Adipose tissue (tissue), 3 donors: Measurements from ENCODE around the gene KATNB1. TPM values are rescaled to one million over a fixed set of nuclear protein-coding genes. Genes with fewer than 3 reads are reported as not detected.
"Not testable (repeated sequence)": the region's sequence is repeated elsewhere in the genome, so short reads cannot be mapped to it uniquely, and the experiment has no call there.

Experiments
- H3K27ac ChIP-seq: one replicate; pipeline ENCODE4 v1.5.1; 2013; ENCODE audit warnings: low read depth, low read length
- WGBS, 3 donors: extraction: QIAGEN DNeasy Blood & Tissue Kit; methylation state at CpG; one replicate each; pipeline ENCODE4 v1.1.7; 2013; 5-methylcytosine and 5-hydroxymethylcytosine counted together
- polyA plus RNA-seq, 3 donors: library from polyadenylated mRNA; stranded (reverse); fragments of 200-250 nt; gene quantifications; one replicate each; pipeline ENCODE4 v1.2.3, GENCODE V29; 2013
- donor health status: healthy with polysubstance abuse.
- donor health status: Bipolar disorder and iron deficiency.
- donor health status: healthy.

Gene KATNB1
- polyA plus RNA-seq, 3 donors = 11.4 to 16.5 (median 15.0) TPM

DNA sequence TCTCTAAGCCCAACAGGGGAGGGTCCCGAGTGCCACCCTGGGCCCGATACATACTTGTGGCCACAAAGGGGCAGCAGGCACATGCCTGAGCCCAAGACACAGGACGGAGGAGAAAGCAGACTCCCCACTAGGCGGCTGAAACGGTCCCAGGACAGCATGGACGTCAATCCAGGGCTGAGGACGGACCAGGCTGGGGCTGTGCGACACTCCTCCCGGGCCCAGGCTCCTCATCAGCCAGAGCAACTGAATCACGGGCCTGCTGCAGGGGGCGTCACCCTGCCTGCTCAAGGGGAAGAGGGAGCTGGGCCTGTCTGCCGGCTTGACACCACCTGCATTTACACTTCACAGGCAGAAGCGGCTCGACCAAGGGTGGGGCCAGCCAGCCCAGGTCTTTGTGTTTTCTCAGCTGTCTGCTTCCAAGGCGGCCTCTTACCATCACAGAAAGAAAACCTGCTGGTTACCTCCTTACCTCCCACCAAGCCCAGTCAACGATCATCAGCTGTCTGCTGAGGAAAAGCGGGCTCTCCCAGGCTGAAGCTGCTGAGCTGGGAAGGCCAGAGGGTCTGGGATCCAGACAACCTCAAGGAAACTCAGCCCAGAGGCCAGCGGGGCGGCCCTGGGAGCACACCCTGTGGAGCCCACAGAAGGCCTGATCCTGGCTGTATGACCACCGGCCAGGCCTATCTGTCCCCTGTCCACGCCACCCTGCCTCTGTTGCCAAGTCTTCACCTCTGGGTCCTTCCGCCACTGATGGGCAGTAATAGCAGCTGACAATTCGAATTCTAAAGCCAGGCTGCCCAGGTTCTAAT lies 40.3 kb downstream of the KATNB1 start:
- 78 to 80% (median 79%) methylated on average over 23 of the region's 23 CpGs for WGBS, 3 donors
- H3K27ac ChIP-seq = no peak overlapping the region

DNA sequence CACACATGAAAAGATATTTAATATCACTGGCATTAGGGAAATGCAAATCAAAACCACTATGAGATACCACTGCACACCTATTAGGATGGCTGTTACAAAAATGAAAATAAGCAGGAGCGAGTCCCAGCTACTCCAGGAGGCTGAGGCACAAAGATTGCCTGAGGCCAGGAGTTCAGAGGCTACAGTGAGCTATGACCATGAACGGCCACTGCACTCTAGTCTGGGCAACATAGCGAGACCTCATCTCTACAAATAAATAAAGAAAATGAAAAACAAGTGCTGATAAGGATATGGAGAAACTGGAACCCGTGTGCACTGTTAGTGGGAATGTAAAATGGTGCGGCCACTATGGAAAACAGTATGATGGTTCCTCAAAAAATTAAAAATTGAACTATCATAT lies 43.1 kb downstream of the KATNB1 start:
- 91 to 92% (median 92%) methylated on average over 5 of the region's 5 CpGs for WGBS, 3 donors
- no peak overlapping the region for H3K27ac ChIP-seq

DNA sequence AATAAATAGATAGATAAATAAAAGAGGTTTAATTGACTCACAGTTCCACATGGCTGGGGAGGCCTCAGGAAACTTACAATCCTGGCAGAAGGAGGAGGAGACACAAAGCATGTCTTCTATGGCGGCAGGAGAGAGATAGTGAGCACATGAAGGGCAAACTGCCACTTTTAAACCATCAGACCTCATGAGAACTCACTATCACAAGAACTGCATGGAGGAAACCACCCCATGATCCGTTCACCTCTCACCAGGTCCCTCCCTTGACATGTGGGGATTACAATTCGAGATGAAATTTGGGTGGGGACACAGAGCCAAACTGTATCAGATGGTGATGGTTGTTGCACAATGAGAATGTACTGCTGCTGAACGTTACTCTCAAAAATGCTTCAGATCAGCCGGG lies 44.3 kb downstream of the KATNB1 start:
- not testable (repeated sequence) for H3K27ac ChIP-seq
- 83 to 93% (median 88%) methylated on average over 5 of the region's 5 CpGs for WGBS, 3 donors

DNA sequence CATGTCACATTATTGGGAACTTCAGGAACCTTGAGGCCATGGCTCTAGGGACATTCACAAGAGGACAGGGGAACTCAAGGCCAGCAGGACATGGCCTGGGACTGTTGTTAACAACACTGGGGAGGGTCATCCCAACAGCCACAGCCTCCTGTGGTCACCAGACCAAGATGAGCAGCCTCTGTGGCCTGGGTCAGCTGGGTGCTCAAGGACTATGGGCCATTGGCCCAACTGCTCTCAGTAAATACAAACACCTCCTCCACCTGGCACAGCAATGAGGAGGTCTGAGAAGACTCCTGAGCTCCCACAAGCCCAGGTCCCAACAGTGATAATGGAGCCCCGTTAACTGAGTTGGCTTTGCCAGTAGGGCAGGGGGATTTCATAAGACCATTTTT lies 45.8 kb downstream of the KATNB1 start:
- WGBS, 3 donors = 44 to 93% (median 84%) methylated on average over 1 of the region's 1 CpG

DNA sequence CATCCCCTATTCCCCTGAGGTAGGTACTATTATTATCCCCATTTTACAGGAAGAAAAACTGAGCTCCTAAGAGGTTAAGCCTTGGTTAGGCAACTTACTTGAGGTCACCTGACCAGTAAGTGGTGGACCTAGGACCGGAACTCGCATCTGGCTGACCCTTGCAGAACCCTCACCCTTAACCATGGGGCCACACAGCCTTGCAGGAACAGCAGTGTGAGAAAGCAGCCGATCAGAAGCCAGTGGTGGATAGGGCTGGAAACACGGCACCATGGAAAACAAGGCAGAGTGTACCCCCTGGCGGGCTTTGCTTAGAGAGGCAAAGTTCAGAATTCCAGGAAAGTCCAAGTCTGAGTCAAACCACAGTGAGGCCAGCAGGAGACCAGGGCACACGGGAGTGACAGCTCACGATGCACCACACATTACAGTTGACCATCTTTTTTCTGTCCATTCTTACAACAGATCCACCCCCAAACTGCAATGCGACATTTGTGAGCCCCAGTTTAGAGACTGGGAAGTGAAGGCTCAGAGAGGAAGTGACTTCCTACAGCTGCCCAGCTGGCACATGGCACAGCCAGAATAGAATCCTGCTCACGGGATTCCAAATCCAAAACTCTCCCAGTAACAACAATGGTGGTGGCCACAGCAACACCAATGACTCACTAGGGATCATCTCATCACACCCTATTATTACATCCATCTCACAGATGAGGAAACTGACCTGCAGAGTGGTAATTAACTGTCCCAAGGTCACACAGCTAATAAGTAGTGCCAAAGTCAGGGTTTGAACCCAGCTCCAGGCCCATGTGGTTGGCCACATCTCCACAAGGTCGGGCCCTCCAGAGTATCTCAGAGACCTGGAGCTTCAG lies 46.4 kb downstream of the KATNB1 start:
- no peak overlapping the region for H3K27ac ChIP-seq
- WGBS, 3 donors = 87 to 90% (median 89%) methylated on average over 10 of the region's 10 CpGs

More for the DNA sequence above, 45.8 kb downstream of the KATNB1 start:
- H3K27ac ChIP-seq = no peak overlapping the region

DNA sequence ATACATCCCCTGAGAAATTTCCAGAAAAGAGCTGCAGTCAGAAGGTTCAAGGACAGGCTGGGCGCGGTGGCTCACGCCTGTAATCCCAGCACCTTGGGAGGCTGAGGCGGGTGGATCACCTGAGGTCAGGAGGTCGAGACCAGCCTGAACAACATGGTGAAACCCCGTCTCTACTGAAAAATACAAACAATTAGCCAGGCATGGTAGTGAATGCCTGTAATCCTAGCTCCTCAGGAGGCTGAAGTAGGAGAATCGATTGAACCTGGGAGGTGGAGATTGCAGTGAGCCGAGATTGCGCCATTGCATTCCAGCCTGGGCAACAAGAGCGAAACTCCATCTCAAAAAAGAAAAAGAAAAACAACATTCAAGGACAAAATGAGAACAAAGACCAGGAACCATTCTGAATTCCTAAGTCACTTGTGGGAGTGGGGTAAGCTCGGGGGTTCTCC lies 47.1 kb downstream of the KATNB1 start:
- not testable (repeated sequence) for H3K27ac ChIP-seq
- WGBS, 3 donors = 56 to 91% (median 89%) methylated on average over 11 of the region's 11 CpGs

DNA sequence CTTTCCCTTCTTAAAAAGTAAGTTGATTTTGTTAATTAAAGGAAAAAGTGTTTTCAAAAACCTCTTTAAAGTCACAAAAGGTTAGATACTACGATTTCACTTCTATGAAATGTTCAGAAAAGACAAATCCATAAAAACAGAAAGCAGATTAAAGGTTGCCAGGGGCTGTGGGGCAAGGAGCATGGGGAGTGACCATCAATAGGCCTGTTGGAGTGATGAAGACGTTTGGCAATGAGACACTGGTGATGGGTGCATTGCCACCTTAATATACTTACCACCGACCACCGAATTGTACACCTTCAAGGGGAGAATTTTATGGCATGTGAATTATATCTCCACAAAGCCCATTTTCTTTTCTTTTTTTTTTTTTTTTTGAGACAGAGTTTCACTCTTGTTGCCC lies 47.5 kb downstream of the KATNB1 start:
- no peak overlapping the region for H3K27ac ChIP-seq
- 79 to 87% (median 80%) methylated on average over 4 of the region's 4 CpGs for WGBS, 3 donors

DNA sequence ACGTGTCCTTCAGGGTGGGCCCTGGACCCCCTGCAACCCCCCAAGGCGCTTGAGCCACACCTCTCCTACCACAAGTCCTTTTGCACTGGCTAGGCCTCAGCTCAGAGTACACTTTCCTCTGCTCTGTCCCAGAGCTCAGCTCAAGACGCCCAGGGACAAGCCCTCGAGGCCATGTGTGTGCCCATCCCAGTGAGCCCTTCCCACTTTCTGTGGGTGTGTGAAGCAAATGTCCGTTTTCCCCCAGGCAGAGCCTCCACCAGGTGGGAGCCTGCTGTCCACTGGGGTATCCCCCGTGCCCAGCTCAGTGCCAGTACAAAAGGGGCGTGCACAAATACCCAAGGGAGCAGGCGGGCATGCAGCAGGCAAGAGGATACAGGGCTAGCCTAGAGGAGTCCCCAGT lies 48.3 kb downstream of the KATNB1 start:
- H3K27ac ChIP-seq = no peak overlapping the region
- WGBS, 3 donors = 89 to 93% (median 93%) methylated on average over 8 of the region's 8 CpGs

DNA sequence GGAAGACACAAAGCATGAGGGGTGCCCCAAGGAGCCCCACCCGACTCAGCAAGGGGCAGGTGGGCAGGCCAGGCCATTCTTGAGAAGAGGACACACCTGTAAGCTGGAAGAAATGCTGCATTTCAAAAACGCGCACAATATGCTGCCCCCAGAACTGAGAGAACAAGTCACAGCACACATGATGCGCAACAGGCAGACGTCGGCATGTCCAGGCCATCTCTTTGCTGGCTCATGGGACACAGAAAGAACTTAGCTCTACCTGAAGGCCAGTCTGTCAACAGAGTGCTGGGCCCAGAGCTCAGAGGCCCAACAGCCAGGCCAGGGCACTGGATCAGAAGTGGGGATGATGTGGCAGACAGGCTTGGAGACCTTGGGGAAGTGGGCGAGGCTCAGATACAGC lies 48.8 kb downstream of the KATNB1 start:
- WGBS, 3 donors = 91 to 93% (median 92%) methylated on average over 7 of the region's 7 CpGs
- H3K27ac ChIP-seq = no peak overlapping the region

DNA sequence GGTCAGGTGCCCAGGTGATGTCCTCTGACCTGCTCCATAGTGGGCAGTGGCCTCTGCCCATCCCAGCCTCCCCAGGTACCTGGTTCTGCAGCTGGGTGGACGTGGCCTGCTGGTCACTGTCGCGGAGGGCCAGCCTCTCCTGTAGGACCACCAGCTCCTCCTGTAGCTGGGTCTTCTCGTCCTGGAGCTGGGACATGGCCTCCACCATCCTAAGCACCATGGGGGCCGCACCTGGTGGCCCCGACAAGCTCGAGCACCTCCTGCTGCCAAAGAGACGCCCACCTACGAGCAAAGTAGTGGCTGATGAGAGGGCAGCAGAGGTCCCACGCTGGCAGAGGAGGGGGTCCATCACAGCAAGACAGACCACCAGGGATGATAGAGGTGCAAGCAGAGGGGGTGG lies 49.8 kb downstream of the KATNB1 start:
- WGBS, 3 donors = 95 to 97% (median 96%) methylated on average over 10 of the region's 10 CpGs
- no peak overlapping the region for H3K27ac ChIP-seq

DNA sequence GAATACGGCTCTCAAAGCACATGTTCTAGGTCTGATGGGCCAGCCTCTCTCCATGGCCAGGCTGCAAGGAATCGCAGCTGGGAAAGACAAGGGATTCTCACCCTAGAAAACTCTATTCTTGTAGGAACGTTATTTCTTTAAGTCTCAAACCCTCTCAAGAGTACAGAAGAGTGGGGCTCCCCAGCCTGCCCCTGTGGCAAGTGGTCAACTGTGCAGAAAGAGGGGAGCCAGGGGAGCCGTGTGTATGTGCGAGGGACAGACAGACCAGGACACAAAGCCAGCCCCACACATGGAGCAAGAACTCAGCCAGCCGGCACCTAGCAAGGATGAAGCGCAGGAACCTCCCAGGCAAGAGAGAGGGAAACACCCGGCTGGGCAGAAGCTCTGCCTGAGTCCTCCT lies 50.4 kb downstream of the KATNB1 start:
- 91 to 95% (median 93%) methylated on average over 8 of the region's 8 CpGs for WGBS, 3 donors
- H3K27ac ChIP-seq = no peak overlapping the region

DNA sequence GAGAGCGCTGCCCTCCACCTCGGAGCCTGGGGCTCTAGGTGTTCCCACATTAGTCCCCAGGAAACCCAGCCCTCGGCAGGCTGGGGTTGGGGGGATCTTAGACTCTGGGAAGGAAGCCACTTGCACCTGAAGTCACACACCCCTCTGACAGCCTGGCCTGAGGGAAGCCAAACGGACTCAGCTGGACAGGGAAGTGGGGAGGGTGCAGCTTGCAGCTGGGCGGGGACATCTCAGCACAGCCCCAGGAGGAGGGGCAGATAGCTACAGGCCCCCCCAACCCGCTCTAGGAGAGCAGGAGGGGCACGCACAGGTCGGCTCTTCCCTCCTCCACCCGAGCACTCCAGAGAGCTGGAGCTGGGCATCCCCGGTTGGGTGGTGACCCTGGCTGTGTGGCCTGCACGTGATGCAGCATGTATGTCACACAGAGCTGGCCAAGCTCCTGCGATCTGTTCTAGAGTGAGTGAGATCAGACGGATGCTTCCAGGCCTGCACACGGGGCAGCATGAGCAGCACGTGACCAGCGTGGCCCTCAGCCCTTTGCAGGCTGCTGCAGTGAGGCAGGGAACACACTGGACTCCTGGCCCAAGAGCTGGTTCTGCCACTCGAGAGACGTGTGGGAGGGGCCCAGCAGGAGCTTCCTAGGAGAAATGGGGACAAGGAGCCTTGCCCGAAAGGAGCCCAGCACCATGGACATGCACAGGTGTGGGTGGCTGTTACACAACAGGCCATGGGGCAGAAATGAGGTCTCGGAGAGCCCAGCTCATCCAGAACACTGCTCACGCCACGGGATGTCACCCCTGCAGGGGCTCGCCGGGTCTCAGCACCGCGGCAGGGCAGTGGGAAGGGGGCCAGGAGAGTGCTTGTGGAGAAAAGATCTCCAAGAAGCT lies 51.3 kb downstream of the KATNB1 start:
- WGBS, 3 donors = 70 to 76% (median 70%) methylated on average over 26 of the region's 26 CpGs
- no peak overlapping the region for H3K27ac ChIP-seq

DNA sequence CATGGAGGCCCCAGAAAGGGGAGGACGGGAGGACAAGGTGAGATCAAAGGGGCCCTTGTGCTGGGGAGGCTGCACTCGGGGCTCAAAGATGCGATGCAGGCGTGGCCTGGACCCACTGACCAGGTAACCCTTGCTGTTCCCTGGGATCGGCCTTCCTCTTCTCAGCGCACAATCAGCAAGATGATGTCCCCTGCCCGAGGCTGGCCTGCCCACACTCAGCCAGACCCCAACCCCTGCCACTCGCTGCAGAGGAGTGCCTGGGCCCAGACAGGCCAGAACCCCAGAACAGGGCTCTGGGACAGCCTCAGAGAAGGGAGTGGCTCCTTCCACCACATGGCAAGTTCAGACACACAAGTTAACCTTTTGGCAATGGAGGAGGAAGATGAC lies 51.9 kb downstream of the KATNB1 start:
- 78 to 88% (median 82%) methylated on average over 5 to 8 of the region's 8 CpGs for WGBS, 3 donors
- no peak overlapping the region for H3K27ac ChIP-seq

DNA sequence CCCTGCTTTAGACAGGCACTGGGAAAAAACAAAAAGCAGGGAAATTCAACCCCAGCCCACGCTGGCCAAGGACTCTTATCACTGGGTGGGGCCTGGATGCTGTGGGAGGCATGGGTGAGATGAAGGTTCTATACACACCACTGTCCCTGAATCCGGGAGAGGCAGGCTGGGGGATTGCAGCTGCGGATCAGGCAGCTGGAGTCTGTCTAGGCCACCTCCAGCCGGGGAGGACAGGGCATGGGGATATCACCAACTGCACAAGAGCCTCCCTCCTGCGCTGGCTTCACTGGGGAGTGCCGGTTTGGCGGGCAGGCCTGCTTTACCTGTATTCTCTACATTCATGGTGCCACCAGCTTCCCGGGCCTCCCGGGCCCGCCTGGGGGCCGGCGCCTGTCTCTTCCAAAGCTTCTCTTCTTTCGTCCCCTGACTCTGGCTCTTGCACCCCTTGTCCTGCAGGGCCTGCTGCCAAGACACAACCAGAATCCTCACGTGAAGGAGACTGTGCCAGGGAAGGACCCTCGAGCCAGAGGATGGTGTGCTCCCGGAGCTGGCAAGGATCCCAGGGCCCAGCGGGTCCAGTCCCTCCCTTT lies 52.8 kb downstream of the KATNB1 start:
- WGBS, 3 donors = 63 to 78% (median 64%) methylated on average over 17 of the region's 17 CpGs
- H3K27ac ChIP-seq = no peak overlapping the region

DNA sequence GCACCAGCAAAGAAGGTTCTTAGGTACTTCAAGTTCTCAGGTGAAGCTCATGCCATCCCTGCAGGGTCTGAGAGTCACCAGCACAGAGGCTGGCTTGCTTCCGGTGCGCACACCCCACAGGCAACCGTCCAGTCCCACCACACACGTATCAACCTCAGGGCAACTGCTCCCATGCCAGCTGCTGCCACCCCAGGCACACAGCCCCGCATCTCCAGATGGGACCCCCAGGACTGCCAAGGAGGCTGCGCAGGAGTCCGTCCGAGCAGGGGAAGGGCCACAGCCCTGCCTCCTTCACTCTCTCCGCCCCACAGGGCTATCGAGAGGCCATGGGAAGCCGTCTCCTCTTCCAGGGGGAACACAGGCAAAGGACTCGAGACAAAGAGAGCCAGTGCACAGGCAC lies 53.4 kb downstream of the KATNB1 start:
- WGBS, 3 donors = 90 to 94% (median 91%) methylated on average over 12 of the region's 12 CpGs
- H3K27ac ChIP-seq = no peak overlapping the region

DNA sequence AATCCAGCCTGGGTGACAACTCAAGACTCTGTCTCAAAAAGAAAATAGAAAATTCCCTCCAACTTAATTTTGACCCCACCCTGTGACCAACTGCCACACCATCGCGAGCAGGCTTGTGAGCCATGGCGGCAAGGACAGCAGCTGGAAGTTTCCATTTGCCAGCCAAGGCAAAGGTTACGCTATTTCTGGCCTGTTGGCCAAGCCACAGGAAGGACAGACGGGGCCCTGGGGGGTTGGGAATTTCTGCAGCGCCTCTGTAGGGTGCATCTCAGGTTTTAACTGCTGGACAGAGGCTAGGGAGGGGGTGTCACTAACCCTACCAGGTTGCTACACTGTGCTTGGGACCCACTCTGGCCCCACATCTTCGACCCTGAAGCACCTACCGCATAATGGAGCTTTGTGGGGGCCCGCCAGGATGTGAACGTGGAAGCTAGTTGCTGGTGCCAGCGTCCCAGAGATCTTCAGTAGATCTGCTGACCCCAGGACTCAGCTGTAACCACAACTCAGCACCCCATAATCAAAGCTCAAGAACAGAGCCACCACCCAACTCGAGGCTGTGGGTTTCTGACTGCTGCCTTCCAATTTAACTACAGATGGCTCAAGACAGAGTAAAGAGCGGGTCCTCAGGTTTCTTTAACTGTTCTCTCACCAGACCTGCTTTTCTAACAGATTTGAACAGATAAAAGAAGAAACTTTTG lies 55.8 kb downstream of the KATNB1 start:
- H3K27ac ChIP-seq = no peak overlapping the region
- WGBS, 3 donors = 52 to 61% (median 56%) methylated on average over 13 of the region's 13 CpGs

DNA sequence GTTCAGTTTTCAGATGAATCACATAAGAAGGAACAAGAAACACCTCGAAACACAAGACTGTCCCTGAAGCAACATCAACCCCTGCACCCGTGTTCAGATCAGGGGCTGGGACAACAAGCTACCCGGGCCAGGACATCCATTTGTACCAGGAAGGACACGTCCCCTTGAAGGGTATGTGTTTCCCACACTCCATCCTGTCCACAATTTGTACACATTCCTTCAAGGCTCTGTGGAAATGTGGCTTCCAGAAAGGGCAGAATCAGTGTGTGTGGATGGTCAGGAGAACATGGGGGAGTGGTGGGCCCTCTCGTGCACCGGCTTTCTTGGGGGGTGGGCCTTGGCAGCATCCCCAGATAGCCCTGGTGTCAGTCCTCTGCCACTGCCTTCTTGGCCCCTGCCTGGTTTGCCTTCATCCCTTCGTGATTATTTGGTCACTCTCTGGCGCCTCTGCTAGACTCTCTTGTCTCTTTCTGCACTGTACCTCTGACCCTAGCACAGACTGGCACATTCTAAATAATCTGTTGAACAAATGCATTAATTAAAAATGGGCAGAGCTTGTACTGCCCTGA lies 56.4 kb downstream of the KATNB1 start:
- WGBS, 3 donors = 52 to 73% (median 64%) methylated on average over 8 of the region's 8 CpGs
- H3K27ac ChIP-seq = no peak overlapping the region
